GM10266 (cell line): ENCODE data around the gene PRSS16.
A peak's percentile ranks its signal among the peaks of the same experiment; 100 is the strongest.

Experiments
- DNase-seq: peaks from one replicate; pipeline ENCODE4 v3.0.0; 2012; ENCODE audit errors: extremely low spot score
- CTCF ChIP-seq: IDR thresholded peaks from 2 replicates; pipeline ENCODE4 v1.5.1; 2012; ENCODE audit warnings: mild to moderate bottlenecking, low read depth; ENCODE audit not compliant: control insufficient read depth, insufficient read depth; ENCODE audit errors: missing control alignments

The PRSS16 gene

DNA sequence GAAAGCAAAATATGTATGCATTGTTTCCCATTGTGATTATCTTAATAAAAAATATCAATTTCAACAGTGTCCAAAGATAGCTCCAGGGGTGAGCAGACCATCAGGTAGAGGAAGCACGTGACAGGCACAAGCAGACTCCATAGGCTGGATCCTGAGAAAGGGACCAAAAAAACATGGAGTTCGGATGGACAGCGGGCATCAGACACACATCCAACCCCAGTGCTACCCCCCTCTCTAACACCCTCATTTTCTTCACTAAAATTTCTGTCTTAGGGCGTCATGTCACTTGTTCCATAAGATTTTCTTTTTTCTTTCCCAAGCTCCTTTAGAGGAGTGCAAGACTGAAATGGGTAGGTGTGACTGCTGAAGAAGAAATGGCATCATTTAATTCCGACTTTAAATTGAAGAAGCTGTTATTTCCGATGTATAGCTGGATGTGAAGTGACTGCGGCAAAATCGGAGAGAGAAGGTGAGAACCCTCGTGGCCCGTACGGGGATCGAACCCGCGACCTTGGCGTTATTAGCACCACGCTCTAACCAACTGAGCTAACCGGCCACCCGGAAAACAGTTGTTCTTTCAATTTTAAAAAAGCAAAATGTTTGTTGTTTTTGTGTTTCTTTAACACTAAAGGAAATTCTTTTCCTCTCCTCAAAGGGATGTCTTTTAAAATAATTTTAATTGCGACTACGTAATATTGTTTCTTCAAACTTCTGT lies 10.3 kb upstream of the PRSS16 start:
- peak; percentile 33 for DNase-seq

GRCh38 chr6:27238010-27238983 lies 9.2 kb upstream of the PRSS16 start:
- DNase-seq, result no peak
- no peak for TF ChIP-seq CTCF

More for the DNA sequence above, 10.3 kb upstream of the PRSS16 start:
- no peak for TF ChIP-seq CTCF

DNA sequence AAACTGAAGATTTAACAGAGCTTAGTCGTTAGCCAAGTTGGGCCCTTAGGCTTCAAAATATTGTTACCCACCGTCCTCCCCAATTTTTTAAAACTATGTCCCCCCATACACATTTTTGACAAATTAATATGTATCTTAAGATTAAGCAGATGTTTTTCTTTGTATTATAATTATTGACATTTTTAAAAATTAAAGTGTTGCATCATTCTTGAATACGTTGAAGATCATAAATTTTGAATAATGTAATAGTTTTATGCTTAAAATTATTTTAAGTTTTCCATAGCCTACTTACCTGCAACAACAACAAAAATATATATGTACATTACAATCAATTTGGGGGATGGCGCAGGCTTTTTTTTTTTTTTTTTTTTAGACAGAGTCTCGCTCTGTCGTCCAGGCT lies 8.2 kb upstream of the PRSS16 start:
- TF ChIP-seq CTCF, result no peak

DNA sequence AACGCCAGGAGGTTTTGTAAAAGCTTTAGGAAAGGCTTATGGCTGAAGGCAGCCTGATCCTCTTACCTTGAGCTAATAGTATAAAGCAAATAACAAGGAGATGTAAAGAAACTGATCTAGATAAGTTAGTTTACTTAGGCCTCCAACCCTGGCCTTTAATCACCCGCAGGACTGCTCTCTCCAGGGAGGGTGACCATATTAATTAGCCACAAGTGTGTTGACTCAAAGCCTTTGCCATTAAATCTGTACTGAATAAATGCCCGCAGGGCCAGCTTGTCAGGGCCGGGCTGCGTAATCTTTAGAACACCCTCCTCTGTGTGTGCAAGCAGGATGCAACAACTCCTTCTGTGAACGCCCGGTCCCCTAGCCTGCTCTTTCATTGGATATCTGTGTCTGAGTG lies 6.1 kb upstream of the PRSS16 start:
- TF ChIP-seq CTCF, result no peak
- no peak for DNase-seq

More for the DNA sequence above, 8.2 kb upstream of the PRSS16 start:
- no peak for DNase-seq

- no peak for TF ChIP-seq CTCF
- DNase-seq, result no peak
Measured at GRCh38 chr6:27242589-27243265, 4.8 kb upstream of the PRSS16 start.

DNA sequence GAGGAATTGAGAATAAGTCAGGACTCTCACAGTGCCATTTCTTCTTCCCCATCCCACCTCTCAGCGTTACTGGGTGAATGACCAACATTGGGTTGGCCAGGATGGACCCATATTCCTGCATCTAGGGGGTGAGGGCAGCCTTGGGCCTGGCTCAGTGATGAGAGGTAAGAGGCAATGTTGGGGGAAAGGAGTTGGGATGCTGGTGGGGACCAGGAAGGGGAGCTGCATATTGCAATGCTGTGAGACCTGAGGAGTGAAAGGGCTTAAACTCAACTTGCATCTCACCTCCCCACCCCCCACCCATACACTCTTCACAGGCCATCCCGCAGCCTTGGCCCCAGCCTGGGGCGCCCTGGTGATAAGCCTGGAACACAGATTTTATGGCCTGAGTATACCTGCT lies 1.3 kb downstream of the PRSS16 start:
- no peak for TF ChIP-seq CTCF

More for the DNA sequence above, 1.3 kb downstream of the PRSS16 start:
- no peak for DNase-seq
